Right ventricle myocardium inferior (tissue), 1 donor: ENCODE data around the gene SH3GLB2. TPM values are rescaled to one million over a fixed set of nuclear protein-coding genes. Genes with fewer than 3 reads are reported as not detected.

ENCODE experiments used
- total RNA-seq: library from RNA; stranded (reverse); fragmentation: NEBNext Ultra II Directional; extraction: Animal tissue kit (Norgen Biotek cat#: 25700); gene quantifications from one replicate; pipeline ENCODE4 v1.2.1, GENCODE V29; 2021
- donor health status: DM: no; HTN: yes; CAD: no; lungs with severe emphysema.

Gene SH3GLB2
- total RNA-seq, 1 donor from 2014 or later, result 32.4 TPM

Other genes with a start within 250 kb of the SH3GLB2 start
- 16.6 TPM for gene TBC1D13, start 241.1 kb downstream of the SH3GLB2 start, total RNA-seq
- 84.4 TPM for gene ENDOG, start 209.8 kb downstream of the SH3GLB2 start, total RNA-seq
- 17.4 TPM for gene SPOUT1, start 198.5 kb downstream of the SH3GLB2 start, total RNA-seq
- 11.9 TPM for gene KYAT1, start 146.4 kb downstream of the SH3GLB2 start, total RNA-seq
- 23.9 TPM for gene LRRC8A, start 146.2 kb downstream of the SH3GLB2 start, total RNA-seq
- gene PHYHD1, start 107.3 kb downstream of the SH3GLB2 start, total RNA-seq, result 30.2 TPM
- 7.5 TPM for gene DOLK, start 80.7 kb downstream of the SH3GLB2 start, total RNA-seq
- gene NUP188, start 80.6 kb downstream of the SH3GLB2 start, total RNA-seq, result 16.0 TPM
- gene MIGA2, start 8.3 kb upstream of the SH3GLB2 start, total RNA-seq, result 38.2 TPM
- 6.8 TPM for gene DOLPP1, start 52.8 kb upstream of the SH3GLB2 start, total RNA-seq
- gene CRAT, start 82.5 kb upstream of the SH3GLB2 start, total RNA-seq, result 85.5 TPM
- gene PTPA, start 83.1 kb upstream of the SH3GLB2 start, total RNA-seq, result 194 TPM
- gene IER5L, start 149.9 kb upstream of the SH3GLB2 start, total RNA-seq, result 4.6 TPM